Trophoblast cell (in vitro differentiated cells and primary cell): Measurements from ENCODE around the gene SMIM45.

Source experiments
- DNase-seq, 2 donors: peaks; one replicate each; pipeline ENCODE4 v3.0.0-alpha.2; 2016
- H2AFZ ChIP-seq: 2 replicates; pipeline ENCODE4 v1.6.1; 2013; ENCODE audit warnings: low read length, moderate library complexity, mild to moderate bottlenecking; ENCODE audit not compliant: insufficient read depth, poor library complexity
- H2AK5ac ChIP-seq: 2 replicates; pipeline ENCODE4 v1.6.1; 2013; ENCODE audit warnings: mild to moderate bottlenecking, low read length
- H2BK120ac ChIP-seq: 2 replicates; pipeline ENCODE4 v1.6.1; 2013; ENCODE audit warnings: low read length, mild to moderate bottlenecking, moderate library complexity; ENCODE audit not compliant: insufficient read depth, poor library complexity
- H2BK12ac ChIP-seq: 2 replicates; pipeline ENCODE4 v1.6.1; 2013; ENCODE audit warnings: mild to moderate bottlenecking, low read length, moderate library complexity
- H2BK5ac ChIP-seq: 2 replicates; pipeline ENCODE4 v1.6.1; 2013; ENCODE audit warnings: low read length, low read depth, moderate library complexity, mild to moderate bottlenecking; ENCODE audit not compliant: poor library complexity
- H3K14ac ChIP-seq: 2 replicates; pipeline ENCODE4 v1.6.1; 2013; ENCODE audit warnings: mild to moderate bottlenecking, low read length
- H3K18ac ChIP-seq: 2 replicates; pipeline ENCODE4 v1.6.1; 2013; ENCODE audit warnings: mild to moderate bottlenecking, low read length
- H3K23ac ChIP-seq: 2 replicates; pipeline ENCODE4 v1.6.1; 2013; ENCODE audit warnings: low read length
- H3K27ac ChIP-seq: 2 replicates; pipeline ENCODE4 v1.5.1; 2013; ENCODE audit warnings: low read depth, mild to moderate bottlenecking, inconsistent platforms, low read length, moderate library complexity
- H3K27me3 ChIP-seq: 2 replicates; pipeline ENCODE4 v1.6.1; 2013; ENCODE audit warnings: inconsistent platforms, mild to moderate bottlenecking, low read length, moderate library complexity; ENCODE audit not compliant: insufficient read depth
- H3K36me3 ChIP-seq, 2 experiments: 1 replicate in 1 of 2; 2 replicates in 1 of 2; pipeline ENCODE4 v1.6.1; 2013; ENCODE audit warnings: low read length in 2 of 2, mild to moderate bottlenecking in 2 of 2, moderate library complexity in 1 of 2; ENCODE audit not compliant: insufficient read depth in 2 of 2, control insufficient read depth in 1 of 2
- H3K4ac ChIP-seq: 2 replicates; pipeline ENCODE4 v1.6.1; 2013; ENCODE audit warnings: low read depth, mild to moderate bottlenecking, low read length, moderate library complexity
- H3K4me1 ChIP-seq, 2 experiments: 1 replicate in 1 of 2; 2 replicates in 1 of 2; pipeline ENCODE4 v1.6.1; 2013; ENCODE audit warnings: low read length in 2 of 2, mild to moderate bottlenecking in 2 of 2, moderate library complexity in 1 of 2; ENCODE audit not compliant: insufficient read depth in 2 of 2, control insufficient read depth in 1 of 2
- H3K4me2 ChIP-seq: 2 replicates; pipeline ENCODE4 v1.6.1; 2013; ENCODE audit warnings: inconsistent platforms, mild to moderate bottlenecking, low read length, moderate library complexity
- H3K4me3 ChIP-seq: 2 replicates; pipeline ENCODE4 v1.5.1; 2013; ENCODE audit warnings: mild to moderate bottlenecking, low read depth, low read length, inconsistent platforms
- H3K79me1 ChIP-seq: one replicate; pipeline ENCODE4 v1.6.1; 2013; ENCODE audit warnings: low read length
- H3K79me2 ChIP-seq: 2 replicates; pipeline ENCODE4 v1.6.1; 2013; ENCODE audit warnings: low read length, mild to moderate bottlenecking; ENCODE audit not compliant: control insufficient read depth, insufficient read depth, poor library complexity
- H3K9ac ChIP-seq: 2 replicates; pipeline ENCODE4 v1.6.1; 2013; ENCODE audit warnings: mild to moderate bottlenecking, low read length
- H3K9me3 ChIP-seq: 2 replicates; pipeline ENCODE4 v1.6.1; 2013; ENCODE audit warnings: low read depth, mild to moderate bottlenecking, control low read depth, inconsistent platforms, low read length; ENCODE audit not compliant: insufficient read depth
- H4K12ac ChIP-seq: 2 replicates; pipeline ENCODE4 v1.6.1; 2013; ENCODE audit warnings: low read depth, mild to moderate bottlenecking, low read length, moderate library complexity
- H4K8ac ChIP-seq: 2 replicates; pipeline ENCODE4 v1.6.1; 2013; ENCODE audit warnings: low read depth, mild to moderate bottlenecking, low read length, moderate library complexity
- H4K91ac ChIP-seq: one replicate; pipeline ENCODE4 v1.6.1; 2013; ENCODE audit warnings: low read depth, mild to moderate bottlenecking, low read length, moderate library complexity
- WGBS: extraction: QIAGEN DNeasy Blood & Tissue Kit; methylation state at CpG from one replicate; pipeline ENCODE4 v1.1.7; 2013; ENCODE audit warnings: missing lambda C conversion rate; ENCODE audit not compliant: insufficient read length, insufficient coverage; ENCODE audit errors: extremely low coverage; 5-methylcytosine and 5-hydroxymethylcytosine counted together

Gene SMIM45

GRCh38 chr22:41951898-41952474 lies at the start of gene SMIM45:
Gene SMIM45 (plus strand): TSS chr22:41952150.
- H2AK5ac ChIP-seq = no peak within 1 kb of the TSS
- H3K9me3 ChIP-seq = no peaks in the 10 kb centered on the region
- H3K23ac ChIP-seq = no peak within 1 kb of the TSS
- no peak within 1 kb of the TSS for H2BK5ac ChIP-seq
- no peaks in the 10 kb centered on the region for H3K27me3 ChIP-seq
- H3K27ac ChIP-seq = no peak within 1 kb of the TSS
- no peaks in the 10 kb centered on the region for H3K36me3 ChIP-seq
- H4K12ac ChIP-seq = no peak within 1 kb of the TSS
- DNase-seq = no peak
- no peaks in the 10 kb centered on the region for H3K79me2 ChIP-seq
- H4K8ac ChIP-seq = no peak within 1 kb of the TSS
- H4K91ac ChIP-seq = no peak within 1 kb of the TSS
- H3K4me2 ChIP-seq = no peak within 1 kb of the TSS
- no peak within 1 kb of the TSS for H3K18ac ChIP-seq
- H3K9ac ChIP-seq = no peak within 1 kb of the TSS
- H2AFZ ChIP-seq = no peak within 1 kb of the TSS
- no CpG with 5 or more reads among the region's 16 CpGs for WGBS
- no peak within 1 kb of the TSS for H3K4me3 ChIP-seq
- peaks cover 0 to 2% of the 10 kb centered on the region in 2 experiments for H3K4me1 ChIP-seq
- no peak within 1 kb of the TSS for H2BK12ac ChIP-seq
- no peak within 1 kb of the TSS for H2BK120ac ChIP-seq
- H3K14ac ChIP-seq = no peak within 1 kb of the TSS
- H3K4ac ChIP-seq = no peak within 1 kb of the TSS
- H3K79me1 ChIP-seq = peaks cover 1% of the 10 kb centered on the region

GRCh38 chr22:41902932-41903421 lies 49.0 kb upstream of the SMIM45 start:
- H3K4me2 ChIP-seq = no peak overlapping the region
- no peaks in the 10 kb centered on the region for H3K27me3 ChIP-seq
- H3K9ac ChIP-seq = no peak overlapping the region
- H3K4ac ChIP-seq = no peak overlapping the region
- H3K27ac ChIP-seq = no peak overlapping the region
- H3K79me2 ChIP-seq = no peaks in the 10 kb centered on the region
- no peak overlapping the region for H2AK5ac ChIP-seq
- no peak overlapping the region for H4K8ac ChIP-seq
- H3K4me3 ChIP-seq = no peak overlapping the region
- WGBS = no CpG with 5 or more reads among the region's 15 CpGs
- no peak overlapping the region for H3K23ac ChIP-seq
- no peak overlapping the region for H2BK12ac ChIP-seq
- DNase-seq = no peak
- no peaks in the 10 kb centered on the region for H3K79me1 ChIP-seq
- H2BK5ac ChIP-seq = no peak overlapping the region
- H3K36me3 ChIP-seq = peaks cover 86 to 92% of the 10 kb centered on the region in 2 experiments
- H3K18ac ChIP-seq = no peak overlapping the region
- no peaks in the 10 kb centered on the region for H3K4me1 ChIP-seq
- H4K12ac ChIP-seq = no peak overlapping the region
- H2AFZ ChIP-seq = no peak overlapping the region
- no peak overlapping the region for H4K91ac ChIP-seq
- no peaks in the 10 kb centered on the region for H3K9me3 ChIP-seq
- no peak overlapping the region for H2BK120ac ChIP-seq
- H3K14ac ChIP-seq = no peak overlapping the region

- Histone ChIP-seq H3K27ac (no peak overlapping the region), H3K9me3 (no peaks in the 10 kb centered on the region), H3K23ac (no peak overlapping the region), H3K18ac (no peak overlapping the region), H2BK120ac (no peak overlapping the region), H3K4ac (no peak overlapping the region), H3K9ac (no peak overlapping the region), H2AK5ac (no peak overlapping the region), H3K79me2 (no peaks in the 10 kb centered on the region), H3K4me1 (peaks cover 0 to 3% of the 10 kb centered on the region in 2 experiments), H3K36me3 (peaks cover 69 to 79% of the 10 kb centered on the region in 2 experiments), H3K27me3 (peaks cover 8% of the 10 kb centered on the region), H2BK5ac (no peak overlapping the region), H3K4me2 (no peak overlapping the region), H2AFZ (no peak overlapping the region), H3K79me1 (no peaks in the 10 kb centered on the region), H4K8ac (no peak overlapping the region), H4K91ac (no peak overlapping the region), H4K12ac (no peak overlapping the region), H2BK12ac (no peak overlapping the region), H3K4me3 (no peak overlapping the region), H3K14ac (no peak overlapping the region)
- DNase-seq = no peak
- WGBS = no CpG with 5 or more reads among the region's 24 CpGs
Measured at GRCh38 chr22:41904450-41905410, 47.2 kb upstream of the SMIM45 start.

- no CpG with 5 or more reads among the region's 23 CpGs for WGBS
- H4K12ac ChIP-seq = no peak overlapping the region
- no peak overlapping the region for H2BK120ac ChIP-seq
- no peak overlapping the region for H3K4ac ChIP-seq
- H3K27me3 ChIP-seq = peaks cover 17% of the 10 kb centered on the region
- no peak overlapping the region for H3K27ac ChIP-seq
- no peak overlapping the region for H3K14ac ChIP-seq
- no peak overlapping the region for H3K4me2 ChIP-seq
- peaks cover 5% of the 10 kb centered on the region for H3K9me3 ChIP-seq
- no peak overlapping the region for H3K23ac ChIP-seq
- no peak overlapping the region for H2AFZ ChIP-seq
- H3K79me1 ChIP-seq = no peaks in the 10 kb centered on the region
- H2BK12ac ChIP-seq = no peak overlapping the region
- no peak overlapping the region for H4K8ac ChIP-seq
- no peak overlapping the region for H4K91ac ChIP-seq
- no peak overlapping the region for H3K9ac ChIP-seq
- no peak overlapping the region for H2AK5ac ChIP-seq
- H3K79me2 ChIP-seq = no peaks in the 10 kb centered on the region
- no peak overlapping the region for H3K4me3 ChIP-seq
- no peak overlapping the region for H3K18ac ChIP-seq
- H3K36me3 ChIP-seq = peaks cover 61 to 70% of the 10 kb centered on the region in 2 experiments
- no peak for DNase-seq
- H3K4me1 ChIP-seq = peaks cover under 1 to 11% of the 10 kb centered on the region in 2 experiments
- no peak overlapping the region for H2BK5ac ChIP-seq
Measured at GRCh38 chr22:41905411-41906202, 46.3 kb upstream of the SMIM45 start.
